LNCaP clone FGC (cell line): ENCODE results near the gene NACC1.

Source experiments
- DNase-seq: peaks from one replicate; pipeline ENCODE4 v3.0.0-alpha.2; 2011; ENCODE audit warnings: low read depth
- H3K4me3 ChIP-seq: 2 replicates; pipeline ENCODE4 v1.5.1; 2011; ENCODE audit warnings: mild to moderate bottlenecking, low read depth, low read length, control low read depth
- CTCF ChIP-seq: IDR thresholded peaks from 2 replicates; pipeline ENCODE4 v1.5.1; 2012; ENCODE audit warnings: mild to moderate bottlenecking; ENCODE audit not compliant: control insufficient read depth, insufficient read depth; ENCODE audit errors: extremely low read depth

The NACC1 gene

GRCh38 chr19:13073263-13073662 is 44.8 kb upstream of the NACC1 start:
- no peak overlapping the region for H3K4me3 ChIP-seq
- DNase-seq, result no peak
- TF ChIP-seq CTCF, result no peak

GRCh38 chr19:13074378-13074777 is 43.7 kb upstream of the NACC1 start:
- TF ChIP-seq CTCF, result no peak
- no peak for DNase-seq

GRCh38 chr19:13076320-13076719 is 41.7 kb upstream of the NACC1 start:
- DNase-seq, result no peak
- TF ChIP-seq CTCF, result no peak
- no peak overlapping the region for H3K4me3 ChIP-seq

More at GRCh38 chr19:13074378-13074777, 43.7 kb upstream of the NACC1 start:
- no peak overlapping the region for H3K4me3 ChIP-seq

- no peak for DNase-seq
- H3K4me3 ChIP-seq, result no peak overlapping the region
- no peak for TF ChIP-seq CTCF
Observed at GRCh38 chr19:13076787-13077186, 41.3 kb upstream of the NACC1 start.

- H3K4me3 ChIP-seq, result no peak overlapping the region
- TF ChIP-seq CTCF, result no peak
- no peak for DNase-seq
Observed at GRCh38 chr19:13077240-13077639, 40.8 kb upstream of the NACC1 start.

GRCh38 chr19:13078381-13078780 is 39.7 kb upstream of the NACC1 start:
- no peak for TF ChIP-seq CTCF
- DNase-seq, result no peak
- H3K4me3 ChIP-seq, result no peak overlapping the region

GRCh38 chr19:13078897-13079541 is 39.0 kb upstream of the NACC1 start:
- no peak overlapping the region for H3K4me3 ChIP-seq
- DNase-seq, result no peak
- no peak for TF ChIP-seq CTCF
